ENCODE measurements around the gene APH1B. TPM values are rescaled to one million over a fixed set of nuclear protein-coding genes. Genes with fewer than 3 reads are reported as not detected.
"Not testable (repeated sequence)": the region's sequence is repeated elsewhere in the genome, so short reads cannot be mapped to it uniquely, and the experiment has no call there.

The APH1B gene
- total RNA-seq (2014; rRNA removed; shearing (Covaris generic)): 24.5 and 25.4 TPM in 2 replicates

GRCh38 chr15:63277038-63277892, at the start of gene APH1B:
Gene APH1B, plus strand, starts transcription at chr15:63277605. Its CDS starts 19 bp downstream, at chr15:63277624.
- peak; percentile 84 for DNase-seq (ENCODE audit: low read depth)

GRCh38 chr15:63227689-63228088, 49.7 kb upstream of the APH1B start:
- DNase-seq (ENCODE audit: low read depth): no peak

- DNase-seq (ENCODE audit: low read depth): no peak
Observed at GRCh38 chr15:63231206-63231605, 46.2 kb upstream of the APH1B start.

- DNase-seq (ENCODE audit: low read depth): no peak
Observed at GRCh38 chr15:63231706-63232105, 45.7 kb upstream of the APH1B start.

GRCh38 chr15:63232405-63232804, 45.0 kb upstream of the APH1B start:
- peak; percentile 31 for DNase-seq (ENCODE audit: low read depth)

- DNase-seq (ENCODE audit: low read depth): no peak
Observed at GRCh38 chr15:63232943-63233342, 44.5 kb upstream of the APH1B start.

- DNase-seq (ENCODE audit: low read depth): peak; percentile 59
Observed at GRCh38 chr15:63233667-63234423, 43.6 kb upstream of the APH1B start.

GRCh38 chr15:63234451-63234870, 42.9 kb upstream of the APH1B start:
- DNase-seq (ENCODE audit: low read depth): peak; percentile 75

GRCh38 chr15:63236272-63236671, 41.1 kb upstream of the APH1B start:
- DNase-seq (ENCODE audit: low read depth): peak; percentile 49

- not testable (repeated sequence) for DNase-seq (ENCODE audit: low read depth)
Observed at GRCh38 chr15:63237086-63237485, 40.3 kb upstream of the APH1B start.

GRCh38 chr15:63238171-63238570, 39.2 kb upstream of the APH1B start:
- no peak for DNase-seq (ENCODE audit: low read depth)

GRCh38 chr15:63238796-63239195, 38.6 kb upstream of the APH1B start:
- peak; percentile 95 for DNase-seq (ENCODE audit: low read depth)

GRCh38 chr15:63240109-63240508, 37.3 kb upstream of the APH1B start:
- no peak for DNase-seq (ENCODE audit: low read depth)

- no peak for DNase-seq (ENCODE audit: low read depth)
Observed at GRCh38 chr15:63241316-63241715, 36.1 kb upstream of the APH1B start.

- DNase-seq (ENCODE audit: low read depth): no peak
Observed at GRCh38 chr15:63243101-63243500, 34.3 kb upstream of the APH1B start.

GRCh38 chr15:63243776-63244175, 33.6 kb upstream of the APH1B start:
- DNase-seq (ENCODE audit: low read depth): peak; percentile 58

GRCh38 chr15:63244399-63244798, 33.0 kb upstream of the APH1B start:
- peak; percentile 66 for DNase-seq (ENCODE audit: low read depth)

GRCh38 chr15:63244976-63245645, 32.3 kb upstream of the APH1B start:
- no peak for DNase-seq (ENCODE audit: low read depth)

- peak; percentile 51 for DNase-seq (ENCODE audit: low read depth)
Observed at GRCh38 chr15:63246691-63247469, 30.5 kb upstream of the APH1B start.

GRCh38 chr15:63250312-63250965, 27.0 kb upstream of the APH1B start:
- DNase-seq (ENCODE audit: low read depth): peak; percentile 97

GRCh38 chr15:63251701-63252100, 25.7 kb upstream of the APH1B start:
- no peak for DNase-seq (ENCODE audit: low read depth)

Measured in RPMI7951 (cell line).